ENCODE data around the gene CES5A.

- TF ChIP-seq, protein P1, sequence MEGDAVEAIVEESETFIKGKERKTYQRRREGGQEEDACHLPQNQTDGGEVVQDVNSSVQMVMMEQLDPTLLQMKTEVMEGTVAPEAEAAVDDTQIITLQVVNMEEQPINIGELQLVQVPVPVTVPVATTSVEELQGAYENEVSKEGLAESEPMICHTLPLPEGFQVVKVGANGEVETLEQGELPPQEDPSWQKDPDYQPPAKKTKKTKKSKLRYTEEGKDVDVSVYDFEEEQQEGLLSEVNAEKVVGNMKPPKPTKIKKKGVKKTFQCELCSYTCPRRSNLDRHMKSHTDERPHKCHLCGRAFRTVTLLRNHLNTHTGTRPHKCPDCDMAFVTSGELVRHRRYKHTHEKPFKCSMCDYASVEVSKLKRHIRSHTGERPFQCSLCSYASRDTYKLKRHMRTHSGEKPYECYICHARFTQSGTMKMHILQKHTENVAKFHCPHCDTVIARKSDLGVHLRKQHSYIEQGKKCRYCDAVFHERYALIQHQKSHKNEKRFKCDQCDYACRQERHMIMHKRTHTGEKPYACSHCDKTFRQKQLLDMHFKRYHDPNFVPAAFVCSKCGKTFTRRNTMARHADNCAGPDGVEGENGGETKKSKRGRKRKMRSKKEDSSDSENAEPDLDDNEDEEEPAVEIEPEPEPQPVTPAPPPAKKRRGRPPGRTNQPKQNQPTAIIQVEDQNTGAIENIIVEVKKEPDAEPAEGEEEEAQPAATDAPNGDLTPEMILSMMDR (conservative IDR thresholded peaks at IDR 0.05) = no peak
- no peak for TF ChIP-seq ZFX (IDR thresholded peaks at IDR 0.05)
These were observed 62.2 kb downstream of the CES5A start for GRCh38 chr16:55812951-55813350.

All from C4-2B (cell line).